GM06990 (cell line): ENCODE measurements around the gene RPGRIP1L.

ENCODE experiments used
- DNase-seq: peaks from one replicate; pipeline ENCODE4 v3.0.0-alpha.2; 2011; ENCODE audit not compliant: insufficient read length; ENCODE audit errors: extremely low read depth
- H3K27me3 ChIP-seq: replicated peaks from 2 replicates; pipeline ENCODE4 v1.6.0; 2011; ENCODE audit warnings: low read length; ENCODE audit not compliant: control insufficient read depth, insufficient read depth
- H3K36me3 ChIP-seq: 2 replicates; pipeline ENCODE4 v1.5.1; 2011; ENCODE audit warnings: low read length; ENCODE audit not compliant: control insufficient read depth, insufficient read depth
- H3K4me3 ChIP-seq: replicated peaks from 2 replicates; pipeline ENCODE4 v1.5.1; 2011; ENCODE audit warnings: low read depth, mild to moderate bottlenecking, control low read depth, low read length
- CTCF ChIP-seq: IDR thresholded peaks from 2 replicates; pipeline ENCODE4 v1.5.1; 2011; ENCODE audit warnings: low read length, control low read depth, mild to moderate bottlenecking, inconsistent platforms; ENCODE audit not compliant: insufficient read depth, poor library complexity, severe bottlenecking

The RPGRIP1L gene

GRCh38 chr16:53631236-53632025, 72.2 kb downstream of the RPGRIP1L start:
- H3K4me3 ChIP-seq: no peak overlapping the region
- TF ChIP-seq CTCF: no peak
- H3K27me3 ChIP-seq: no peaks in the 10 kb centered on the region
- H3K36me3 ChIP-seq: no peaks in the 10 kb centered on the region
- no peak for DNase-seq

GRCh38 chr16:53629607-53630312, 73.9 kb downstream of the RPGRIP1L start:
- no peak for TF ChIP-seq CTCF
- Histone ChIP-seq H3K4me3 (no peak overlapping the region), H3K27me3 (no peaks in the 10 kb centered on the region), H3K36me3 (no peaks in the 10 kb centered on the region)
- no peak for DNase-seq

- no peak for DNase-seq
- H3K36me3 ChIP-seq: no peaks in the 10 kb centered on the region
- no peak overlapping the region for H3K4me3 ChIP-seq
- no peaks in the 10 kb centered on the region for H3K27me3 ChIP-seq
- no peak for TF ChIP-seq CTCF
Observed at GRCh38 chr16:53629151-53629550, 74.5 kb downstream of the RPGRIP1L start.

- Histone ChIP-seq H3K36me3 (no peaks in the 10 kb centered on the region), H3K27me3 (no peaks in the 10 kb centered on the region), H3K4me3 (no peak overlapping the region)
- TF ChIP-seq CTCF: no peak
- no peak for DNase-seq
Observed at GRCh38 chr16:53626811-53627210, 76.8 kb downstream of the RPGRIP1L start.

- Histone ChIP-seq H3K36me3 (no peaks in the 10 kb centered on the region), H3K4me3 (no peak overlapping the region), H3K27me3 (no peaks in the 10 kb centered on the region)
- no peak for TF ChIP-seq CTCF
- no peak for DNase-seq
Observed at GRCh38 chr16:53626161-53626560, 77.5 kb downstream of the RPGRIP1L start.
